Umbilical cord (tissue), 2 donors: Measurements from ENCODE around the gene IFNA4. TPM values are rescaled to one million over a fixed set of nuclear protein-coding genes. Genes with fewer than 3 reads are reported as not detected.
"Not testable (repeated sequence)": the region's sequence is repeated elsewhere in the genome, so short reads cannot be mapped to it uniquely, and the experiment has no call there.

Experiments
- DNase-seq: peaks from one replicate; pipeline ENCODE4 v3.0.0-alpha.2; 2015; ENCODE audit warnings: low spot score
- total RNA-seq: library from RNA; depleted of rRNA; stranded (reverse); fragments of >200 nt; gene quantifications from one replicate; pipeline ENCODE4 v1.2.3, GENCODE V29; 2014; ENCODE audit warnings: low replicate concordance; ENCODE audit not compliant: insufficient read depth

The IFNA4 gene
- total RNA-seq = 5.1 TPM

DNA sequence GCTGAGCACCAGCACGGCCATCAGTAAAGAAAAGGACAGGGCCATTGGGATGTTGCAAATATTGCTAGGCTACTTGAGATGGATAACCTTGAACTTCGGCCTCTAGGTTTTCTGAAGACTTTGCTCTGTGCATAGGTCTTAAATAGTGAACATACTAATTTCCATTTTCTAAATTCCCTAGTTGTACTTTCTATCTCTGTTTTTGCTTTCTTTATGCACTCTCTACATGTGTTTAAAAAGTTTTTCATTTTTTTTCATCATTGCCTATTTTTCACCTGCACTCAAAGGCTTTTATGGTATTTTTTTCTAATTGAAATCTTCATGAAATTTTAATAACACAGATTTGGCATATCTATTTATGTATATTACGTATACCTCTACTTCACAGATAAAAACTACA is at the start of gene IFNA4:
Gene IFNA4, minus strand, starts transcription at position 101 of the 400 bp plus-strand sequence. Its CDS starts 56 bp downstream, at position 45.
- not testable (repeated sequence) for DNase-seq

DNA sequence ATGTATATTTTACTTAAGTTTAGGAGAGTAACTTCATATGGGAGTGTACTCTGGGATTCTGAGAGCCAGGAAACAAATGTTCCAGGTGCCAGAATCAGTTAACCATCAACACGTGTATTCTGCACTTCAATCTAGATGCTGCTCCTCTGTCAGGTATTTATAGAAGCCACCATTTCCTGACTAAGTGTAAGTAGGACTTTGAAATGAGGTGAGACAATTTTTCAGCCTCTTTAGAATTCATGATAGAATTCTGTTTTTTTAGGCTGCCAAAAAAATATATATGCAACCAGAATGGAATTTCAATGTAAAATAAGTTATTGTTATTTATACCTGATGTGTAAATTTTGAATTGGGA is 49.0 kb upstream of the IFNA4 start:
- not testable (repeated sequence) for DNase-seq

DNA sequence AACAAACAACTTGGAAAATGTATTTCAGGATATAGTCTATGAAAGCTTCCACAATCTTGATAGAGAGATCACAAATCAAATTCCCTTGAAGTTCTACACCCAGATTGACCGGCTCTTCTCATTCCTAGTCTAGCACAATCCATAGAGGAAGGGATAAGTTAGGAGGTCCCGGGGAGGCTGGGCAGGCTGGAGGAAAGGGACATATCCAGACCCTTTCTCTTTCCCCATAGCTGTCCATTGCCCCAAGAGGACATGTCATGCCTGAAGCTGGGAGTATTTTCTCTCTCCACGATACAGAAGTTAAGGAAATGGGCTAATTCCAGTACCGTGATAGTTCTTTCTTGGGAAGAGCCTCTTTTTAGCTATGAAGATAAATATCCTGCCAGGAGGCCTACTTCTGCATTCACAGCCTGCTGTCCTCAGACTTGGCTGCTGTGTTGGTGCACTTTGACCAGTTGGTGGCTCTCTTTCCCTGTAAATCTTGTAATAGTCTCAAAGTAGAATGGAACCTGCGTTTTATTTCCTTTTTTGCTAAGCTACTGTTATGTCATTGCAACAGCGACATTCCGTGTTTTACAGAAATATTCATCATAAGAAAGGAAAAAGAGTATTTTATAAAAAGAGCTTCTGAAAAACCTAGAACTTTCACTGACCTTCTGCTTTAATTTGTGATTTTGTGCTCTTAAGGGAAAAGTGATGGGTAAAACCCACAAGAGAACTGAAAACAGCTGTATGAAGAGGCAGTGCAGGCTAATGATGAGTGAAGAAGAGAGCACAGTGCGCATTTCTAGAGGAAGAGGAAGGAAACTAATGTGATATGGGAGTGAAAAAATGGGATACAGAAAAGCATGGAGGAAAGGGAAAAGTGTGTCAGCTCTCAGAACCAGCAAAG is 48.3 kb upstream of the IFNA4 start:
- DNase-seq = peak; percentile 47

DNA sequence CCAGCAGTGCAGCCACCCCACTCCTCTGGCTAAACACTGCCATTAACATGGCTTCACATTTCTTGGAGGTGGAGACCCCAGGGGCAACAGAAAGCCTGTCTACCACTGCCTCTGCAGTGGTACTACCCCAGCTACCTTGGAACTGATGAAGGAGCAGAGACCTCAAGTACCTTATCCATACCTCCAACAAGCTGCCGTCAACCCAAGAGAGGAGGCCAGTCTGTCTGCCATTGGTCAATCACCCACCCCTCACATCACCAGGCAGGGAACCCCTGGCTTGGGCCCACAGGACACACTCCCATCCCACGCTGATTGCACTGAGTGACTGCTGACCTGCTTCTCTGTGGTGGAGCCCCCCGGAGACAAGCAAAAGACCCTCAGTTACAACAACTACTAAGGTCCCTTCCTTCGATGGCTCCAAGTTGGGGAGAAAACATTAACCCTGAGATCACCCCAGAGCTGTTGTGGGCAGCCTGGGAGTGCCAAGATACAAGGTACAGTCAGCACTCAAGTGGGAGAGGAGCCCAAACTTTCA is 46.8 kb upstream of the IFNA4 start:
- DNase-seq = no peak

DNA sequence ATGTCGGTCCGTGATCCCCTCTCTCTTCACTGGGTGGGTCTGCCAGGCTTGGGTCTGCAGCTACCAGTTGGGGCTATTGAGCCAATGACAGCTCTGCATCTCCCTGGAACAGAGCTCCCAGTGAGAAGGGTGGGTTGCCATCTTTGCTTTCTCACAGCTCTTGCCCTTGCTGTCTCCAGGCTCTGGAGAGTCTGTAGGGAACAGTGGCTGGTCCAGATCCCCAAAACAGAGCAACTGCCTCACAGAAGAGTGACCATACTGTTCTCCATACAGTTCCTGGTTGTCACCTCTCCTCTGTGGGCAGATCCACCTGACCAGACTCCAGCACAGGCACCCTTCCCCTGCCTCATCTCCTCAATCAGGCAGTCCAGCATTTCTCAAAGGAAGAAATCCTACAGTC is 45.9 kb upstream of the IFNA4 start:
- no peak for DNase-seq

DNA sequence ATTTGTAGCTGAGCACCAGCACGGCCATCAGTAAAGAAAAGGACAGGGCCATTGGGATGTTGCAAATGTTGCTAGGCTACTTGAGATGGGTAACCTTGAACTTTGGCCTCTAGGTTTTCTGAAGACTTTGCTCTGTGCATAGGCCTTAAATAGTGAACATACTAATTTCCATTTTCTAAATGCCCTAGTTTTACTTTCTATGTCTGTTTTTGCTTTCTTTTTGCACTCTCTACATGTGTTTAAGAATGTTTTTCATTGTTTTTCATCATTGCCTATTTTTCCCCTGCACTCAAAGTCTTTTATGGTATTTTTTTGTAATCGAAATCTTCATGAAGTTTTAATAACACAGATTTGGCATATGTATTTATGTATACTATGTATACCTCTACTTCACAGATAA is 40.7 kb upstream of the IFNA4 start, which contains the start of gene IFNA17:
Gene IFNA17, minus strand, starts transcription at position 101 of the 400 bp plus-strand sequence. Its CDS starts 49 bp downstream, at position 52.
- DNase-seq = no peak

DNA sequence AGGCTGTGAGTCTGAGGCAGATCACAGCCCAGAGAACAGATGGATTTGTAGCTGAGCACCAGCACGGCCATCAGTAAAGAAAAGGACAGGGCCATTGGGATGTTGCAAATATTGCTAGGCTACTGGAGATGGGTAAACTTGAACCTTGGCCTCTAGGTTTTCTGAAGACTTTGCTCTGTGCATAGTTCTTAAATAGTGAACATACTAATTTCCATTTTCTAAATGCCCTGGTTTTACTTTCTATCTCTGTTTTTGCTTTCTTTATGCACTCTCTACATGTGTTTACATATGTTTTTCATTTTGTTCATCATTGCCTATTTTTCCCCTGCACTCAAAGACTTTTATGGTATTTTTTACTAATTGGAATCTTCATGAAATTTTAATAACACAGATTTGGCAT is 29.8 kb upstream of the IFNA4 start, which contains the start of gene IFNA16:
Gene IFNA16, minus strand, starts transcription at position 101 of the 400 bp plus-strand sequence. Its CDS starts 6 bp downstream, at position 95.
- DNase-seq = not testable (repeated sequence)

DNA sequence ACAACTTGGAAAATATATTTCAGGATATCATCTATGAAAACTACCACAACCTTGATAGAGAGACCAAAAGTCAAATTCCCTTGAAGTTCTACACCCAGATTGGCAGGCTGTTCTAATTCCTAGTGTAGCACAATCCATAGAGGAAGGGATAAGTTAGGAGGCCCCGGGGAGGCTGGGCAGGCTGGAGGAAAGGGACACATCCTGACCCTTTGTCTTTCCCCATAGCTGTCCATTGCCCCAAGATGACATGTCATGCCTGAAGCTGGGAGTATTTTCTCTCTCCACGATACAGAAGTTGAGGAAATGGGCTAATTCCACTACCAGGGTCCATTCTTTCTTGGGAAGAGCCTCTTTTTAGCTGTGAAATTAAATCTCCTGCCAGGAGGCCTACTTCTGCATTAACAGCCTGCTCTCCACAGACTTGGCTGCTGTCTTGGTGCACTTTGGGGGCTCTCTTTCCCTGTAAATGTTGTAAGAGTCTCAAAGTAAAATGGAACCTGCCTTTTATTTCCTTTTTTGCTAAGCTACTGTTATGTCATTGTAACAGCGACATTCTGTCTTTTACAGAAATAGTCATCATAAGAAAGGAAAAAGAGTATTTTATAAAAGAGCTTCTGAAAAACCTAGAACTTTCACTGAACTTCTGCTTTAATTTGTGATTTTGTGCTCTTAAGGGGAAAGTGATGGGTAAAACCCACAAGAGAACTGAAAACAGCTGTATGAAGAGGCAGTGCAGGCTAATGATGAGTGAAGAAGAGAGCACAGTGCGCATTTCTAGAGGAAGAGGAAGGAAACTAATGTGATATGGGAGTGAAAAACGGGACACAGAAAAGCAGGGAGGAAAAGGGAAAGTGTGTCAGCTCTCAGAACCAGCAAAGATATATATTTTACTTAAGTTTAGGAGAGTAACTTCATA is 26.3 kb upstream of the IFNA4 start:
- DNase-seq = not testable (repeated sequence)

DNA sequence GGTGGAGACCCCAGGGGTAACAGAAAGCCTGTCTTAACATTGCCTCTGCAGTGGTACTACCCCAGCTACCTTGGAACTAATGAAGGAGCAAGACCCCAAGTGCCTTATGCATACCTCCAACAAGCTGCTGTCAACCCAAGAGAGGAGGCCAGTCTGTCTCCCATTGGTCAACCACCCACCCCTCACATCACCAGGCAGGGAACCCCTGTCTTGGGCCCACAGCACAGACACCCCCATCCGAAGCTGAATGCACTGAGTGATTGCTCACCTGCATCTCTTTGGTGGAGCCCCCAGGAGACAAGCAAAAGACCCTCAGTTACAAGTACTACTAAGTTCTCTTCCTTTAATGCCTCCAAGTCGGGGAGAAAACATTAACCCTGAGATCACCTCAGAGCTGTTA is 24.8 kb upstream of the IFNA4 start:
- DNase-seq = not testable (repeated sequence)

DNA sequence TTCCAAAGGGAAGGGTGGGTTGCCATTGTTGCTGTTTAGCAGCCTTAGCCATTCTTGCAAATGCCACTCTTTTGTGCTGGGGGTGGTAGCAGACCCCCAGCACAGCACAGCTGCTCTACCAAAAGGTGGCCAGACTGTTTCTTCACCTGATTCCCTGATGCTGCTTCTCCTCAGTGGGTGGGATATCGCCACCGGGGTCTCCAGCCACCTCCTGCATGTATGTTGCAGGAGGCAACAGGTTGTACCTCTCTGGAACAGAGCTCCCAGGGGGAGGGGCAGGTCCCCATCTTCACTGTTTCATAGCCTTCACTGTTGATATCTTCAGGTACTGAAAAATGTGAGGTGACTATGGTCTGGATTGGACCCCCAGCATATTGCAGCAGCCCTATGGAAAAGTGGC is 23.4 kb upstream of the IFNA4 start:
- DNase-seq = not testable (repeated sequence)

DNA sequence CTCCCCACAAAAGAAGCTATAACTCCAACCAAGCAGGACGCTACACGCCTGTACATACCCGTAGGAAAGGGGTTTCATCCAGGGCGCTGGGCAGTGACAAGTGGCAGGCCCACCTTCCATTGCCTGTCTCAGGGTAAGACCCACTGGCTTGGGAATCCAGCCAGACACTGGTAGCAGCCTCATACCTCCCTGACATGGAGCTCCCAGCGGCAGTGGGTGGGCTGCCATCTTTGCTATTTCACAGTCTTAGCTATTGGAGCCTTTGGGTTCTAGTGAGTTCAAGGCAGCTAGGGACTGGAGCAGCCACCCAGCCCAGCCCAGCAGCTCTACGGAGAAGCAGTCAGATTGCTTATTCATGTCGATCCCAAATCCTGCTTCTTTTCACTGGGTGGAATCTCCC is 22.9 kb upstream of the IFNA4 start:
- DNase-seq = no peak

DNA sequence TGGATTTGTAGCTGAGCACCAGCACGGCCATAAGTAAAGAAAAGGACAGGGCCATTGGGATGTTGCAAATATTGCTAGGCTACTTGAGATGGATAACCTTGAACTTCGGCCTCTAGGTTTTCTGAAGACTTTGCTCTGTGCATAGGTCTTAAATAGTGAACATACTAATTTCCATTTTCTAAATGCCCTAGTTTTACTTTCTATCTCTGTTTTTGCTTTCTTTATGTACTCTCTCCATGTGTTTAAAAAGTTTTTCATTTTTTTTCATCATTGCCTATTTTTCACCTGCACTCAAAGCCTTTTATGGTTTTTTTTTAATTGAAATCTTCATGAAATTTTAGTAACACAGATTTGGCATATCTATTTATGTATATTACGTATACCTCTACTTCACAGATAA is 19.7 kb upstream of the IFNA4 start, which contains the start of gene IFNA10:
Gene IFNA10, minus strand, starts transcription at position 101 of the 400 bp plus-strand sequence. Its CDS starts 46 bp downstream, at position 55.
- not testable (repeated sequence) for DNase-seq

DNA sequence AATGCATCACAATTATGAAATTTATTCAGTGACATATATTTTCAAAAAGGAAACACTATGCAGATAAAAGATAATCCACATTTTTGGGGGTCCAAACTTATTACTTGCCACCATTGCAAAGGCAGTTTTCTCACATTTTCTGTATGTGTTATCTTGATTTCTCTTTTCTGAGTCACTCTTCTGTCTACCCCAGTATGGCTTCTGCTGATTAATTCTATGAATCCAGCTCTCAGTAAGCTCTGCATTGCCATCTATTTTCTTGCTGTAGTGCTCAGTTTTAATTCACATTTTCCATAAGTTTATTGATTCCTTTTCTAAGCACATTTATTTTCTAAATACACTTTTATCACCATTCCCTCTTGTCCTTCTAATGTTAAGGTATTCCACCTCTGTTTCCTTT is 17.8 kb upstream of the IFNA4 start:
- no peak for DNase-seq

DNA sequence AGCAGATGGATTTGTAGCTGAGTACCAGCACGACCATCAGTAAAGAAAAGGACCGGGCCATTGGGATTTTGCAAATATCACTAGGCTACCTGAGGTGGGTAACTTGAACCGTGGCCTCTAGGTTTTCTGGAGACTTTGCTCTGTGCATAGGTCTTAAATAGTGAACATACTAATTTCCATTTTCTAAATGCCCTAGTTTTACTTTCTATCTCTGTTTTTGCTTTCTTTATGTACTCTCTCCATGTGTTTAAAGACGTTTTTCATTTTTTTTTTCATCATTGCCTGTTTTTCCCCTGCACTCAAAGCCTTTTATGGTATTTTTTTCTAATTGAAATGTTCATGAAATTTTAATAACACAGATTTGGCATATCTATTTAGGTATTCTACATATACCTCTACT is 14.7 kb upstream of the IFNA4 start, which contains the start of gene IFNA7:
Gene IFNA7, minus strand, starts transcription at position 101 of the 400 bp plus-strand sequence. Its CDS starts 40 bp downstream, at position 61.
- not testable (repeated sequence) for DNase-seq

DNA sequence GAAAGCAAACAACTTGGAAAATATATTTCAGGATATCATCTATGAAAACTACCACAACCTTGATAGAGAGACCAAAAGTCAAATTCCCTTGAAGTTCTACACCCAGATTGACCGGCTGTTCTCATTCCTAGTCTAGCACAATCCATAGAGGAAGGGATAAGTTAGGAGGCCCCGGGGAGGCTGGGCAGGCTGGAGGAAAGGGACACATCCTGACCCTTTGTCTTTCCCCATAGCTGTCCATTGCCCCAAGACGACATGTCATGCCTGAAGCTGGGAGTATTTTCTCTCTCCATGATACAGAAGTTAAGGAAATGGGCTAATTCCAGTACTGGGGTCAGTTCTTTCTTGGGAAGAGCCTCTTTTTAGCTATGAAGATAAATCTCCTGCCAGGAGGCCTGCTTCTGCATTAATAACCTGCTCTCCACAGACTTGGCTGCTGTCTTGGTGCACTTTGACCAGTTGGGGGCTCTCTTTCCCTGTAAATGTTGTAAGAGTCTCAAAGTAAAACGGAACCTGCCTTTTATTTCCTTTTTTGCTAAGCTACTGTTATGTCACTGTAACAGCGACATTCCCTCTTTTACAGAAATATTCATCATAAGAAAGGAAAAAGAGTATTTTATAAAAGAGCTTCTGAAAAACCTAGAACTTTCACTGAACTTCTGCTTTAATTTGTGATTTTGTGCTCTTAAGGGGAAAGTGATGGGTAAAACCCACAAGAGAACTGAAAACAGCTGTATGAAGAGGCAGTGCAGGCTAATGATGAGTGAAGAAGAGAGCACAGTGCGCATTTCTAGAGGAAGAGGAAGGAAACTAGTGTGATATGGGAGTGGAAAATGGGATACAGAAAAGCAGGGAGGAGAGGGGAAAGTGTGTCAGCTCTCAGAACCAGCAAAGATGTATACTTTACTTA is 7.7 kb upstream of the IFNA4 start:
- peak; percentile 4 for DNase-seq

DNA sequence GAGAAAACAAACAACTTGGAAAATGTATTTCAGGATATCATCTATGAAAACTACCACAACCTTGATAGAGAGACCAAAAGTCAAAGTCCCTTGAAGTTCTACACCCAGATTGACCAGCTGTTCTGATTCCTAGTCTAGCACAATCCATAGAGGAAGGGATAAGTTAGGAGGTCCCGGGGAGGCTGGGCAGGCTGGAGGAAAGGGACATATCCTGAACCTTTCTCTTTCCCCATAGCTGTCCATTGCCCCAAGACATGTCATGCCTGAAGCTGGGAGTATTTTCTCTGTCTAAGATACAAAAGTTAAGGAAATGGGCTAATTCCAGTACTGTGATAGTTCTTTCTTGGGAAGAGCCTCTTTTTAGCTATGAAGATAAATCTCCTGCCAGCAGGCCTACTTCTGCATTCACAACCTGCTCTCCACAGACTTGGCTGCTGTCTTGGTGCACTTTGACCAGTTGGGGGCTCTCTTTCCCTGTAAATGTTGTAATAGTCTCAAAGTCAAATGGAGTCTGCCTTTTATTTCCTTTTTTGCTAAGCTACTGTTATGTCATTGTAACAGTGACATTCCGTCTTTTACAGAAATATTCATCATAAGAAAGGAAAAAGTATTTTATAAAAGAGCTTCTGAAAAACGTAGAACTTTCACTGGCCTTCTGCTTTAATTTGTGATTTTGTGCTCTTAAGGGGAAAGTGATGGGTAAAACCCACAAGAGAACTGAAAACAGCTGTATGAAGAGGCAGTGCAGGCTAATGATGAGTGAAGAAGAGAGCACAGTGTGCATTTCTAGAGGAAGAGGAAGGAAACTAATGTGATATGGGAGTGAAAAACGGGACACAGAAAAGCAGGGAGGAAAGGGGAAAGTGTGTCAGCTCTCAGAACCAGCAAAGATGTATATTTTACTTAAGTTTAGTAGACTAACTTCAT is 4.3 kb downstream of the IFNA4 start:
- DNase-seq = peak; percentile 6

DNA sequence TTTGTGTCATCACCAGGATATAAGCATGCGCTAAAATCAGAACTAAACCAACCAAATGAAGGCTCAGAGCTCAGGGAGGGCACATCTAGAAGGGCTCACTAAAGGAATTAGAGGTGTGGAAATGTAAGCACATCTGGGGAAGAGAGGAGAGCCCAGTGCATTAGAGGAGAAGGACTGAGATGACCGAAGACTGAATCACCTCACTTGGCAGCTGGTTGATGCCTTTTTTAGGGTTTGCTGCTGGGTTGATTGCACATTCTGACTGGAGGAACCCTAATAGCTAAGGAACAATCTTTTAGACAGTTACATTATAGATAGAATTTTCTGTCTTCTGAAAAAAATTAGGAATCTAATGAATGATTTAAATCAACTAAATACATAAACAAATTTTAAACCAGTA is 12.7 kb downstream of the IFNA4 start:
- DNase-seq = no peak

DNA sequence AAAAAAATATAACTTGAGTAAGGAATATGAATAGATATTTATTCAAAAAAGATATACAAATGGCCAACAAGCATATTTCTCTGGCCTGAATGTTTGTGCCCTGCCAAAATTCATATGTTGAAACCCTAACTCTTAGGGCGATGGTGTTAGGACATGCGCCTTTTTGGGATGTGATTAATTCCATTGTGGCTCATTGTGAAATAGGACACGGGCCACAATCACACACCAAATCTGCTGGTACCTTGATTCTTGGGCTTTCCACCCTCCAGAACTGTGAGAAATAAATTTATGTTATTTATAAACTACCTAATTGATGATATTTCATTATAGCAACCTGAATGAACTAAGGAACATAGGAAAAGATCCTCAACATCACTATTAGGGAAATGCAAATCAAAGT is 15.2 kb downstream of the IFNA4 start:
- no peak for DNase-seq

DNA sequence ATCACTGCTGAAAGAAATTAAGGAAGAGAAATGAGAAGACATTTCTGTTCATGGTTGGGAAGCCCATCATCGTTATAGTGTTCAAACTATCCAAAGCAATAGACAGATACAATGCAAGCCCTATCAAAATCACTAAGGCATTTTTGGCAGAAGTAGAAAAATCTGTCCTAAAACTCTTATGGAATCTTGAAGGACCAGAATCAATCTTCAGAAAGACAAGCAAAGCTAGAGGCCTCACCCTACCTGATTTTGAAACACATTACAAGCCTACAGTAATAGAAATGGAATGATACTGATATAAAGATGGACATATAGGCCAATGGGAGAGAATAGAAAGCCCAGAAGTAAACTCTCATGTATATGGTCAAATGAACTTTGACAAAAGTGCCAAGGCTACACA is 16.0 kb downstream of the IFNA4 start:
- DNase-seq = no peak
